HepG2 (cell line): ENCODE data around the gene NRSN2. TPM values are rescaled to one million over a fixed set of nuclear protein-coding genes. Genes with fewer than 3 reads are reported as not detected.

Experiments used
- AFF4 ChIP-seq: sonication (generic); formaldehyde crosslinking; IDR thresholded peaks from 2 replicates; pipeline ENCODE4 v1.4.0; 2020; ENCODE audit warnings: missing genetic modification reagents
- CSRNP1 ChIP-seq: sonication (generic); formaldehyde crosslinking; IDR thresholded peaks from 2 replicates; pipeline ENCODE4 v1.8.1; 2023; ENCODE audit warnings: mild to moderate bottlenecking, missing genetic modification reagents
- HNF1A ChIP-seq, 2 experiments: sonication (generic) in 1 of 2; formaldehyde crosslinking in 1 of 2; IDR thresholded peaks; 2 replicates each; pipeline versions ENCODE4 v1.4.0 to v1.6.1; 2016 to 2020; ENCODE audit warnings: borderline replicate concordance in 1 of 2, low read depth in 1 of 2, mild to moderate bottlenecking in 1 of 2, missing genetic modification reagents in 1 of 2
- JARID2 ChIP-seq: sonication (generic); formaldehyde crosslinking; IDR thresholded peaks from 2 replicates; pipeline ENCODE4 v1.8.1; 2023; ENCODE audit warnings: missing genetic modification reagents, inconsistent platforms; ENCODE audit not compliant: insufficient replicate concordance
- MTERF4 ChIP-seq: sonication (generic); formaldehyde crosslinking; IDR thresholded peaks from 2 replicates; pipeline ENCODE4 v1.8.0; 2023; ENCODE audit warnings: mild to moderate bottlenecking, missing genetic modification reagents
- PAF1 ChIP-seq: IDR thresholded peaks from 2 replicates; pipeline ENCODE4 v1.6.1; 2016; ENCODE audit warnings: missing genetic modification reagents, missing compliant biosample characterization
- RAD51 ChIP-seq: fragments of 450-650 bp; IDR thresholded peaks from 2 replicates; pipeline ENCODE4 v1.6.1; 2016; ENCODE audit warnings: borderline replicate concordance
- SIN3B ChIP-seq: fragments of 150-350 bp; IDR thresholded peaks from 2 replicates; pipeline ENCODE4 v1.6.1; 2014; ENCODE audit warnings: low read length
- ZFP36L1 ChIP-seq: sonication (generic); formaldehyde crosslinking; IDR thresholded peaks from 2 replicates; pipeline ENCODE4 v1.8.0; 2022; ENCODE audit warnings: mild to moderate bottlenecking, missing genetic modification reagents, moderate library complexity
- ZNF331 ChIP-seq: sonication (generic); formaldehyde crosslinking; IDR thresholded peaks from 2 replicates; pipeline ENCODE4 v1.4.0; 2020; ENCODE audit warnings: missing genetic modification reagents
- ZZZ3 ChIP-seq: sonication (generic); formaldehyde crosslinking; IDR thresholded peaks from 2 replicates; pipeline ENCODE4 v1.4.0; 2020; ENCODE audit warnings: missing genetic modification reagents, mild to moderate bottlenecking, borderline replicate concordance
- polyA plus RNA-seq, 8 experiments: library from polyadenylated mRNA; depleted of rRNA in 3 of 8; stranded (reverse) in 7 of 8; unstranded in 1 of 8; fragments of >200 nt; fragmentation: Illumina TruSeq in 4 of 8; extraction: Trizol in 4 of 8; gene quantifications; 2 replicates each; pipeline versions ENCODE4 v1.2.1 to v1.2.3, GENCODE V29; 2011 to 2016; ENCODE audit warnings: low read depth in 4 of 8, missing spikeins in 1 of 8, mixed read lengths in 1 of 8; ENCODE audit not compliant: insufficient read depth in 1 of 8
- total RNA-seq, 5 experiments: library from RNA; depleted of rRNA; stranded (reverse); fragments of >200 nt; fragmentation: Illumina TruSeq; extraction: Trizol; gene quantifications; 2 replicates each; pipeline ENCODE4 v1.2.3, GENCODE V29; 2016; ENCODE audit warnings: low read depth in 1 of 5

Gene NRSN2
- total and polyA plus RNA-seq, 2 of the 13 experiments (the other 11 are each of a cell fraction or from before 2014, with no cell fraction given) = 32.3 to 49.4 TPM

GRCh38 chr20:347640-348484 lies 951 bp downstream of the NRSN2 start (continued):
- TF ChIP-seq AFF4 (0 out of 2 replicates have a peak, but pooled peaks have one; percentile 28), MTERF4 (CRISPR knock-in tag) (peak; percentile 86), JARID2 (CRISPR knock-in tag) (peak; percentile 82), CSRNP1 (CRISPR knock-in tag) (peak; percentile 96; the same call in 1 of the 2 replicates), RAD51 (peak; percentile 36; the same call in 1 of the 2 replicates), HNF1A (IDR thresholded peaks at IDR 0.05; ENCODE audit: low read depth) (no peak), HNF1A (CRISPR knock-in tag; IDR thresholded peaks at IDR 0.05; ENCODE audit: borderline replicate concordance) (peak; percentile 94), ZFP36L1 (peak; percentile 86), SIN3B (no peak), ZZZ3 (CRISPR knock-in tag) (peak; percentile 88; the same call in 1 of the 2 replicates), PAF1 (CRISPR knock-in tag) (no peak; the same call in 1 of the 2 replicates), ZNF331 (CRISPR knock-in tag) (peak; percentile 97; the same call in 1 of the 2 replicates)
